Measurements from ENCODE around the gene VPS13D. TPM values are rescaled to one million over a fixed set of nuclear protein-coding genes. Genes with fewer than 3 reads are reported as not detected.

VPS13D gene
- total and polyA plus RNA-seq, 2 experiments from 2014 or later = 10.7 to 34.9 TPM

- DNase-seq (ENCODE audit: low spot score) (no peak), ATAC-seq (no peak)
- H3K27me3 Mint-ChIP-seq (ENCODE audit: insufficient read depth, low read depth, poor library complexity) = peaks cover 10% of the 10 kb centered on the region
- no peak overlapping the region for H3K27ac ChIP-seq (ENCODE audit: low read depth)
- TF ChIP-seq CREB1 (CRISPR knock-in tag; IDR thresholded peaks at IDR 0.05; ENCODE audit: low read depth) (no peak), POLR2AphosphoS5 (IDR thresholded peaks at IDR 0.05; ENCODE audit: low read depth) (no peak), STAT1 (IDR thresholded peaks at IDR 0.05; ENCODE audit: unreplicated experiment) (no peak), ZNF114 (CRISPR knock-in tag; IDR thresholded peaks at IDR 0.05) (no peak), ETS1 (IDR thresholded peaks at IDR 0.05) (no peak), NANOG (IDR thresholded peaks at IDR 0.05; ENCODE audit: borderline replicate concordance) (no peak), EZH2phosphoT487 (IDR thresholded peaks at IDR 0.05; ENCODE audit: unreplicated experiment) (no peak), JUNB (IDR thresholded peaks at IDR 0.05; ENCODE audit: unreplicated experiment) (no peak), EZH2 (IDR thresholded peaks at IDR 0.05; ENCODE audit: low read depth, unreplicated experiment) (no peak), ZNF331 (CRISPR knock-in tag; IDR thresholded peaks at IDR 0.05; ENCODE audit: low read depth) (no peak)
- TF ChIP-seq, protein P1, sequence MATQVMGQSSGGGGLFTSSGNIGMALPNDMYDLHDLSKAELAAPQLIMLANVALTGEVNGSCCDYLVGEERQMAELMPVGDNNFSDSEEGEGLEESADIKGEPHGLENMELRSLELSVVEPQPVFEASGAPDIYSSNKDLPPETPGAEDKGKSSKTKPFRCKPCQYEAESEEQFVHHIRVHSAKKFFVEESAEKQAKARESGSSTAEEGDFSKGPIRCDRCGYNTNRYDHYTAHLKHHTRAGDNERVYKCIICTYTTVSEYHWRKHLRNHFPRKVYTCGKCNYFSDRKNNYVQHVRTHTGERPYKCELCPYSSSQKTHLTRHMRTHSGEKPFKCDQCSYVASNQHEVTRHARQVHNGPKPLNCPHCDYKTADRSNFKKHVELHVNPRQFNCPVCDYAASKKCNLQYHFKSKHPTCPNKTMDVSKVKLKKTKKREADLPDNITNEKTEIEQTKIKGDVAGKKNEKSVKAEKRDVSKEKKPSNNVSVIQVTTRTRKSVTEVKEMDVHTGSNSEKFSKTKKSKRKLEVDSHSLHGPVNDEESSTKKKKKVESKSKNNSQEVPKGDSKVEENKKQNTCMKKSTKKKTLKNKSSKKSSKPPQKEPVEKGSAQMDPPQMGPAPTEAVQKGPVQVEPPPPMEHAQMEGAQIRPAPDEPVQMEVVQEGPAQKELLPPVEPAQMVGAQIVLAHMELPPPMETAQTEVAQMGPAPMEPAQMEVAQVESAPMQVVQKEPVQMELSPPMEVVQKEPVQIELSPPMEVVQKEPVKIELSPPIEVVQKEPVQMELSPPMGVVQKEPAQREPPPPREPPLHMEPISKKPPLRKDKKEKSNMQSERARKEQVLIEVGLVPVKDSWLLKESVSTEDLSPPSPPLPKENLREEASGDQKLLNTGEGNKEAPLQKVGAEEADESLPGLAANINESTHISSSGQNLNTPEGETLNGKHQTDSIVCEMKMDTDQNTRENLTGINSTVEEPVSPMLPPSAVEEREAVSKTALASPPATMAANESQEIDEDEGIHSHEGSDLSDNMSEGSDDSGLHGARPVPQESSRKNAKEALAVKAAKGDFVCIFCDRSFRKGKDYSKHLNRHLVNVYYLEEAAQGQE (IDR thresholded peaks at IDR 0.05; ENCODE audit: unreplicated experiment) = no peak
- TF ChIP-seq, protein P2, sequence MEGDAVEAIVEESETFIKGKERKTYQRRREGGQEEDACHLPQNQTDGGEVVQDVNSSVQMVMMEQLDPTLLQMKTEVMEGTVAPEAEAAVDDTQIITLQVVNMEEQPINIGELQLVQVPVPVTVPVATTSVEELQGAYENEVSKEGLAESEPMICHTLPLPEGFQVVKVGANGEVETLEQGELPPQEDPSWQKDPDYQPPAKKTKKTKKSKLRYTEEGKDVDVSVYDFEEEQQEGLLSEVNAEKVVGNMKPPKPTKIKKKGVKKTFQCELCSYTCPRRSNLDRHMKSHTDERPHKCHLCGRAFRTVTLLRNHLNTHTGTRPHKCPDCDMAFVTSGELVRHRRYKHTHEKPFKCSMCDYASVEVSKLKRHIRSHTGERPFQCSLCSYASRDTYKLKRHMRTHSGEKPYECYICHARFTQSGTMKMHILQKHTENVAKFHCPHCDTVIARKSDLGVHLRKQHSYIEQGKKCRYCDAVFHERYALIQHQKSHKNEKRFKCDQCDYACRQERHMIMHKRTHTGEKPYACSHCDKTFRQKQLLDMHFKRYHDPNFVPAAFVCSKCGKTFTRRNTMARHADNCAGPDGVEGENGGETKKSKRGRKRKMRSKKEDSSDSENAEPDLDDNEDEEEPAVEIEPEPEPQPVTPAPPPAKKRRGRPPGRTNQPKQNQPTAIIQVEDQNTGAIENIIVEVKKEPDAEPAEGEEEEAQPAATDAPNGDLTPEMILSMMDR (conservative IDR thresholded peaks at IDR 0.05; ENCODE audit: low read depth in 2 of 2) = no peak
- TF ChIP-seq, protein P3, sequence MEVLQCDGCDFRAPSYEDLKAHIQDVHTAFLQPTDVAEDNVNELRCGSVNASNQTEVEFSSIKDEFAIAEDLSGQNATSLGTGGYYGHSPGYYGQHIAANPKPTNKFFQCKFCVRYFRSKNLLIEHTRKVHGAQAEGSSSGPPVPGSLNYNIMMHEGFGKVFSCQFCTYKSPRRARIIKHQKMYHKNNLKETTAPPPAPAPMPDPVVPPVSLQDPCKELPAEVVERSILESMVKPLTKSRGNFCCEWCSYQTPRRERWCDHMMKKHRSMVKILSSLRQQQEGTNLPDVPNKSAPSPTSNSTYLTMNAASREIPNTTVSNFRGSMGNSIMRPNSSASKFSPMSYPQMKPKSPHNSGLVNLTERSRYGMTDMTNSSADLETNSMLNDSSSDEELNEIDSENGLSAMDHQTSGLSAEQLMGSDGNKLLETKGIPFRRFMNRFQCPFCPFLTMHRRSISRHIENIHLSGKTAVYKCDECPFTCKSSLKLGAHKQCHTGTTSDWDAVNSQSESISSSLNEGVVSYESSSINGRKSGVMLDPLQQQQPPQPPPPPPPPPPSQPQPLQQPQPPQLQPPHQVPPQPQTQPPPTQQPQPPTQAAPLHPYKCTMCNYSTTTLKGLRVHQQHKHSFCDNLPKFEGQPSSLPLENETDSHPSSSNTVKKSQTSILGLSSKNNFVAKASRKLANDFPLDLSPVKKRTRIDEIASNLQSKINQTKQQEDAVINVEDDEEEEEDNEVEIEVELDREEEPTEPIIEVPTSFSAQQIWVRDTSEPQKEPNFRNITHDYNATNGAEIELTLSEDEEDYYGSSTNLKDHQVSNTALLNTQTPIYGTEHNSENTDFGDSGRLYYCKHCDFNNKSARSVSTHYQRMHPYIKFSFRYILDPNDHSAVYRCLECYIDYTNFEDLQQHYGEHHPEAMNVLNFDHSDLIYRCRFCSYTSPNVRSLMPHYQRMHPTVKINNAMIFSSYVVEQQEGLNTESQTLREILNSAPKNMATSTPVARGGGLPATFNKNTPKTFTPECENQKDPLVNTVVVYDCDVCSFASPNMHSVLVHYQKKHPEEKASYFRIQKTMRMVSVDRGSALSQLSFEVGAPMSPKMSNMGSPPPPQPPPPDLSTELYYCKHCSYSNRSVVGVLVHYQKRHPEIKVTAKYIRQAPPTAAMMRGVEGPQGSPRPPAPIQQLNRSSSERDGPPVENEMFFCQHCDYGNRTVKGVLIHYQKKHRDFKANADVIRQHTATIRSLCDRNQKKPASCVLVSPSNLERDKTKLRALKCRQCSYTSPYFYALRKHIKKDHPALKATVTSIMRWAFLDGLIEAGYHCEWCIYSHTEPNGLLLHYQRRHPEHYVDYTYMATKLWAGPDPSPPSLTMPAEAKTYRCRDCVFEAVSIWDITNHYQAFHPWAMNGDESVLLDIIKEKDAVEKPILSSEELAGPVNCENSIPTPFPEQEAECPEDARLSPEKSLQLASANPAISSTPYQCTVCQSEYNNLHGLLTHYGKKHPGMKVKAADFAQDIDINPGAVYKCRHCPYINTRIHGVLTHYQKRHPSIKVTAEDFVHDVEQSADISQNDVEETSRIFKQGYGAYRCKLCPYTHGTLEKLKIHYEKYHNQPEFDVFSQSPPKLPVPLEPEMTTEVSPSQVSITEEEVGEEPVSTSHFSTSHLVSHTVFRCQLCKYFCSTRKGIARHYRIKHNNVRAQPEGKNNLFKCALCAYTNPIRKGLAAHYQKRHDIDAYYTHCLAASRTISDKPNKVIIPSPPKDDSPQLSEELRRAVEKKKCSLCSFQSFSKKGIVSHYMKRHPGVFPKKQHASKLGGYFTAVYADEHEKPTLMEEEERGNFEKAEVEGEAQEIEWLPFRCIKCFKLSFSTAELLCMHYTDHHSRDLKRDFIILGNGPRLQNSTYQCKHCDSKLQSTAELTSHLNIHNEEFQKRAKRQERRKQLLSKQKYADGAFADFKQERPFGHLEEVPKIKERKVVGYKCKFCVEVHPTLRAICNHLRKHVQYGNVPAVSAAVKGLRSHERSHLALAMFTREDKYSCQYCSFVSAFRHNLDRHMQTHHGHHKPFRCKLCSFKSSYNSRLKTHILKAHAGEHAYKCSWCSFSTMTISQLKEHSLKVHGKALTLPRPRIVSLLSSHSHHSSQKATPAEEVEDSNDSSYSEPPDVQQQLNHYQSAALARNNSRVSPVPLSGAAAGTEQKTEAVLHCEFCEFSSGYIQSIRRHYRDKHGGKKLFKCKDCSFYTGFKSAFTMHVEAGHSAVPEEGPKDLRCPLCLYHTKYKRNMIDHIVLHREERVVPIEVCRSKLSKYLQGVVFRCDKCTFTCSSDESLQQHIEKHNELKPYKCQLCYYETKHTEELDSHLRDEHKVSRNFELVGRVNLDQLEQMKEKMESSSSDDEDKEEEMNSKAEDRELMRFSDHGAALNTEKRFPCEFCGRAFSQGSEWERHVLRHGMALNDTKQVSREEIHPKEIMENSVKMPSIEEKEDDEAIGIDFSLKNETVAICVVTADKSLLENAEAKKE (CRISPR knock-in tag; IDR thresholded peaks at IDR 0.05) = no peak
- H3K4me3 Mint-ChIP-seq = no peak overlapping the region
- no peaks in the 10 kb centered on the region for H3F3A ChIP-seq (replicated peaks; ENCODE audit: low read depth)
- H3K4me1 ChIP-seq (ENCODE audit: insufficient read depth) = no peaks in the 10 kb centered on the region
- H3K27ac Mint-ChIP-seq = no peak overlapping the region
- H4K20me1 ChIP-seq (replicated peaks; ENCODE audit: insufficient read depth) = no peaks in the 10 kb centered on the region
- no peaks in the 10 kb centered on the region for H3K9me2 ChIP-seq (ENCODE audit: insufficient read depth)
- no peaks in the 10 kb centered on the region for H3K27me3 ChIP-seq (ENCODE audit: insufficient read depth)
- no peak overlapping the region for H3K4me2 ChIP-seq
- no peak overlapping the region for H2AFZ ChIP-seq
- H3K36me3 Mint-ChIP-seq (ENCODE audit: low read depth) = peaks cover 35% of the 10 kb centered on the region
- peaks cover 5% of the 10 kb centered on the region; the same call in 1 of the 2 replicates for H3K36me3 ChIP-seq (ENCODE audit: insufficient read depth)
- no peaks in the 10 kb centered on the region for H3K79me2 ChIP-seq (replicated peaks; ENCODE audit: insufficient read depth)
- H3K9me3 Mint-ChIP-seq = peaks cover 34% of the 10 kb centered on the region
- peaks cover 2% of the 10 kb centered on the region; the same call in 1 of the 3 replicates for H3K4me1 Mint-ChIP-seq
- no peak overlapping the region for H3K4me3 ChIP-seq
Measured at GRCh38 chr1:12487520-12487919, 257.7 kb downstream of the VPS13D start.

Data from GM23338 (cell line).